ENCODE results near the gene NSRP1. TPM values are rescaled to one million over a fixed set of nuclear protein-coding genes. Genes with fewer than 3 reads are reported as not detected.

The NSRP1 gene
- total and polyA plus RNA-seq, 2 of the 13 experiments (the other 11 are each of a cell fraction or from before 2014, with no cell fraction given): 7.0 to 14.3 TPM

DNA sequence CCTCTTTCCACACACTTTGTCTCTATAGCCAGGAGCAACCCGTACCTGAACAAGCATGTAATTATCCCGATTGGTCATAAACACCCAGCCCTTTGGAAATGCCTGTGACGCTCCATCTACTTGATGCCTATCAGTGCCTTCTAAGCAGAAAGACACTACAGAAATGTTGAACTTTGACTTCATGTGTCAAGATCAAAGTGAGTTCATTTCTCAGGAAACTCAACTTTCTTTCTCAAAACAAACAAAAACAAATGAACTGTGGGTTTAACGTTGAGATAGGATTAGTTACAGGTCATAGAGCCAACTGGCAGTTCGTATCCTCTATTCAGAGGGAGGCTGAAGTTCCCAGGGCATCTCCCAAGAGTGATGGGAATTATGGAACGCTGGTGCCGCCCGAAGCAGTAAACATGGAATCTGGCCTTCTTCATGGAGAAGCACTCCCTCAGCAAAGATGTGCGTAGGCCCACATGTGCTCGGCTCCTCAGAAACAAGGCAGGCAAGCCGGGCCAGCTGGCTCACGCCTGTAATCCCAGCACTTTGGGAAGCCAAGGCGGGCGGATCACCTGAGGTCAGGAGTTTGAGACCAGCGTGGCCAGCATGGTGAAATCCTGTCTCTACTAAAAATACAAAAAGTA, 109.4 kb downstream of the NSRP1 start (continued):
- TF ChIP-seq, protein P1, sequence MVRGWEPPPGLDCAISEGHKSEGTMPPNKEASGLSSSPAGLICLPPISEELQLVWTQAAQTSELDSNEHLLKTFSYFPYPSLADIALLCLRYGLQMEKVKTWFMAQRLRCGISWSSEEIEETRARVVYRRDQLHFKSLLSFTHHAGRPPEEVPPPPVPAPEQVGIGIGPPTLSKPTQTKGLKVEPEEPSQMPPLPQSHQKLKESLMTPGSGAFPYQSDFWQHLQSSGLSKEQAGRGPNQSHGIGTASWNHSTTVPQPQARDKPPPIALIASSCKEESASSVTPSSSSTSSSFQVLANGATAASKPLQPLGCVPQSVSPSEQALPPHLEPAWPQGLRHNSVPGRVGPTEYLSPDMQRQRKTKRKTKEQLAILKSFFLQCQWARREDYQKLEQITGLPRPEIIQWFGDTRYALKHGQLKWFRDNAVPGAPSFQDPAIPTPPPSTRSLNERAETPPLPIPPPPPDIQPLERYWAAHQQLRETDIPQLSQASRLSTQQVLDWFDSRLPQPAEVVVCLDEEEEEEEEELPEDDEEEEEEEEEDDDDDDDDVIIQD (CRISPR knock-in tag; IDR thresholded peaks at IDR 0.05; ENCODE audit: low read depth): 0 out of 2 replicates have a peak, but pooled peaks have one; percentile 42
- no peak for TF ChIP-seq ZNF17 (CRISPR knock-in tag; IDR thresholded peaks at IDR 0.05)
- TF ChIP-seq TP53 (CRISPR knock-in tag; conservative IDR thresholded peaks at IDR 0.05): no peak
- no peak; the same call in 1 of the 2 replicates for TF ChIP-seq SP4 (CRISPR knock-in tag; IDR thresholded peaks at IDR 0.05)
- TF ChIP-seq REPIN1 (CRISPR knock-in tag; IDR thresholded peaks at IDR 0.05; ENCODE audit: borderline replicate concordance, low read depth): no peak; the same call in 1 of the 2 replicates
- no peak for TF ChIP-seq ZNF652 (CRISPR knock-in tag; IDR thresholded peaks at IDR 0.05; ENCODE audit: borderline replicate concordance, low read depth)
- no peak for TF ChIP-seq HES4 (CRISPR knock-in tag; IDR thresholded peaks at IDR 0.05; ENCODE audit: borderline replicate concordance)
- no peak for TF ChIP-seq ZNF564 (CRISPR knock-in tag; IDR thresholded peaks at IDR 0.05)
- TF ChIP-seq RFX1 (IDR thresholded peaks at IDR 0.05): no peak
- TF ChIP-seq ZNF10 (CRISPR knock-in tag; IDR thresholded peaks at IDR 0.05; ENCODE audit: borderline replicate concordance, low read depth): no peak
- no peak for TF ChIP-seq JUN (CRISPR knock-in tag; IDR thresholded peaks at IDR 0.05)
- TF ChIP-seq, protein P2, sequence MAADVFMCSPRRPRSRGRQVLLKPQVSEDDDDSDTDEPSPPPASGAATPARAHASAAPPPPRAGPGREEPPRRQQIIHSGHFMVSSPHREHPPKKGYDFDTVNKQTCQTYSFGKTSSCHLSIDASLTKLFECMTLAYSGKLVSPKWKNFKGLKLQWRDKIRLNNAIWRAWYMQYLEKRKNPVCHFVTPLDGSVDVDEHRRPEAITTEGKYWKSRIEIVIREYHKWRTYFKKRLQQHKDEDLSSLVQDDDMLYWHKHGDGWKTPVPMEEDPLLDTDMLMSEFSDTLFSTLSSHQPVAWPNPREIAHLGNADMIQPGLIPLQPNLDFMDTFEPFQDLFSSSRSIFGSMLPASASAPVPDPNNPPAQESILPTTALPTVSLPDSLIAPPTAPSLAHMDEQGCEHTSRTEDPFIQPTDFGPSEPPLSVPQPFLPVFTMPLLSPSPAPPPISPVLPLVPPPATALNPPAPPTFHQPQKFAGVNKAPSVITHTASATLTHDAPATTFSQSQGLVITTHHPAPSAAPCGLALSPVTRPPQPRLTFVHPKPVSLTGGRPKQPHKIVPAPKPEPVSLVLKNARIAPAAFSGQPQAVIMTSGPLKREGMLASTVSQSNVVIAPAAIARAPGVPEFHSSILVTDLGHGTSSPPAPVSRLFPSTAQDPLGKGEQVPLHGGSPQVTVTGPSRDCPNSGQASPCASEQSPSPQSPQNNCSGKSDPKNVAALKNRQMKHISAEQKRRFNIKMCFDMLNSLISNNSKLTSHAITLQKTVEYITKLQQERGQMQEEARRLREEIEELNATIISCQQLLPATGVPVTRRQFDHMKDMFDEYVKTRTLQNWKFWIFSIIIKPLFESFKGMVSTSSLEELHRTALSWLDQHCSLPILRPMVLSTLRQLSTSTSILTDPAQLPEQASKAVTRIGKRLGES (CRISPR knock-in tag; IDR thresholded peaks at IDR 0.05; ENCODE audit: borderline replicate concordance): no peak
- TF ChIP-seq ZNF766 (CRISPR knock-in tag; IDR thresholded peaks at IDR 0.05; ENCODE audit: borderline replicate concordance): no peak
- TF ChIP-seq ZBTB8A (CRISPR knock-in tag; IDR thresholded peaks at IDR 0.05; ENCODE audit: borderline replicate concordance, low read depth): no peak
- no peak for TF ChIP-seq MXD1 (CRISPR knock-in tag; IDR thresholded peaks at IDR 0.05)
- no peak for TF ChIP-seq KLF11 (CRISPR knock-in tag; IDR thresholded peaks at IDR 0.05)
- no peak for TF ChIP-seq ZNF678 (CRISPR knock-in tag; IDR thresholded peaks at IDR 0.05)
- TF ChIP-seq NPAS2 (CRISPR knock-in tag; IDR thresholded peaks at IDR 0.05; ENCODE audit: borderline replicate concordance): no peak
- no peak for TF ChIP-seq ZNF597 (CRISPR knock-in tag; IDR thresholded peaks at IDR 0.05)
- TF ChIP-seq ZFP62 (CRISPR knock-in tag; IDR thresholded peaks at IDR 0.05): no peak
- no peak for TF ChIP-seq NFKB2 (CRISPR knock-in tag; IDR thresholded peaks at IDR 0.05; ENCODE audit: borderline replicate concordance)
- peak; percentile 80 for TF ChIP-seq SIX1 (CRISPR knock-in tag; IDR thresholded peaks at IDR 0.05; ENCODE audit: borderline replicate concordance)
- TF ChIP-seq RAD21 (CRISPR knock-in tag; IDR thresholded peaks at IDR 0.05): no peak
- TF ChIP-seq ZNF773 (CRISPR knock-in tag; IDR thresholded peaks at IDR 0.05; ENCODE audit: borderline replicate concordance): no peak
- TF ChIP-seq ZFYVE20 (CRISPR knock-in tag; IDR thresholded peaks at IDR 0.05; ENCODE audit: borderline replicate concordance, low read depth): no peak
- TF ChIP-seq ATM (IDR thresholded peaks at IDR 0.05; ENCODE audit: borderline replicate concordance): no peak
- no peak for TF ChIP-seq SMARCC2 (IDR thresholded peaks at IDR 0.05)

Data from HepG2 (cell line).